TTC549 (cell line): ENCODE data around the gene CD52.

Source experiments
- FAIRE-seq: peaks from 2 replicates; lab custom pipeline; 2012; peaks lifted over from hg19 to GRCh38; lab: Jason Lieb, UNC

The CD52 gene

GRCh38 chr1:26357121-26357602 is 39.4 kb downstream of the CD52 start:
- no peak for FAIRE-seq

GRCh38 chr1:26358411-26359384 is 40.9 kb downstream of the CD52 start:
- no peak for FAIRE-seq

- FAIRE-seq = no peak
Observed at GRCh38 chr1:26359981-26360806, 42.4 kb downstream of the CD52 start.

- no peak for FAIRE-seq
Observed at GRCh38 chr1:26360807-26361604, 43.2 kb downstream of the CD52 start.

GRCh38 chr1:26361605-26362122 is 43.9 kb downstream of the CD52 start:
- FAIRE-seq = no peak

GRCh38 chr1:26362331-26362730 is 44.6 kb downstream of the CD52 start:
- FAIRE-seq = no peak

- FAIRE-seq = no peak
Observed at GRCh38 chr1:26363549-26364448, 46.0 kb downstream of the CD52 start.

GRCh38 chr1:26364956-26365355 is 47.2 kb downstream of the CD52 start:
- FAIRE-seq = no peak

- no peak for FAIRE-seq
Observed at GRCh38 chr1:26367441-26367840, 49.7 kb downstream of the CD52 start.

- FAIRE-seq = no peak
Observed at GRCh38 chr1:26368006-26368405, 50.2 kb downstream of the CD52 start.

GRCh38 chr1:26368486-26368885 is 50.7 kb downstream of the CD52 start:
- FAIRE-seq = no peak
